ENCODE data around the gene IFNL2.

Gene IFNL2

DNA sequence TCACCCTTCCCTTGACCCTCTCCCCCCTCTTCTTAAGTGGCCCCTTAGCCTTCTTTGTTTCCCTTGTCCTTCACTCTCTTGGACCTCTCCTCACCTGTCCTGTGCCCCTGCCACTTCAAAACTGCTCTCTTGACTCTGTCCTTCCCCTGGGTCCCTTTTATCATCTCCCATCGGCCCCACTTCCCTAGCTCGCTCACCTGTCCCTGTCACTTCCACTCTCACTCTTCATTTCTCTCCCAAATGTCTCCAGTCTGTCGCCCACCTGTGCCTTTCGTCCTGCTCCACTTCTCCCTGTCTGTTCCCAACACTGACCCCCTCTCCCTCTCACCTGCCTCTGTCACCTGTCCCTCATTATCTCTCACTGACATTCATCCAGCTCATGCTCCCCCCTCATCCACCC lies 28.7 kb downstream of the IFNL2 start:
- TF ChIP-seq TAF1 (IDR thresholded peaks at IDR 0.05; ENCODE audit: low read depth) = no peak
- no peak for TF ChIP-seq TCF12 (IDR thresholded peaks at IDR 0.05; ENCODE audit: low read depth)

DNA sequence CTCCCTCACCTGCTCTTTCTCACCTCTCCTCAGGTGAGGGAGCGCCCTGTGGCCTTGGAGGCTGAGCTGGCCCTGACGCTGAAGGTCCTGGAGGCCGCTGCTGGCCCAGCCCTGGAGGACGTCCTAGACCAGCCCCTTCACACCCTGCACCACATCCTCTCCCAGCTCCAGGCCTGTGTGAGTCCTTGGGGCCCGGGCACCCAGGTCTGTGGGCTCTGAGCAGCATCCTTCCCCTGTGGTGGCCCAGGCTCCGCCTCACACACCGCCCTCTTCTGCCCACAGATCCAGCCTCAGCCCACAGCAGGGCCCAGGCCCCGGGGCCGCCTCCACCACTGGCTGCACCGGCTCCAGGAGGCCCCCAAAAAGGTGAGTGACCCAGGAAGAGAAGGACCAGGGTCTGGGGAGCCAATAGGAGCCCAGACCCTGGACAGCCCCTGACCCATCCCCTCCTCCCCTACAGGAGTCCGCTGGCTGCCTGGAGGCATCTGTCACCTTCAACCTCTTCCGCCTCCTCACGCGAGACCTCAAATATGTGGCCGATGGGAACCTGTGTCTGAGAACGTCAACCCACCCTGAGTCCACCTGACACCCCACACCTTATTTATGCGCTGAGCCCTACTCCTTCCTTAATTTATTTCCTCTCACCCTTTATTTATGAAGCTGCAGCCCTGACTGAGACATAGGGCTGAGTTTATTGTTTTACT lies 29.9 kb downstream of the IFNL2 start:
- TF ChIP-seq RAD21 (IDR thresholded peaks at IDR 0.05; ENCODE audit: low read depth) (no peak), EGR1 (IDR thresholded peaks at IDR 0.05) (no peak), TCF12 (IDR thresholded peaks at IDR 0.05; ENCODE audit: low read depth) (no peak), YY1 (IDR thresholded peaks at IDR 0.05; ENCODE audit: low read depth) (no peak), FOXM1 (IDR thresholded peaks at IDR 0.05; ENCODE audit: borderline replicate concordance, low read depth) (no peak), TEAD4 (IDR thresholded peaks at IDR 0.05) (no peak), TAF1 (IDR thresholded peaks at IDR 0.05; ENCODE audit: low read depth) (no peak), CREB1 (IDR thresholded peaks at IDR 0.05; ENCODE audit: low read depth) (no peak)
- TF ChIP-seq, protein P1, sequence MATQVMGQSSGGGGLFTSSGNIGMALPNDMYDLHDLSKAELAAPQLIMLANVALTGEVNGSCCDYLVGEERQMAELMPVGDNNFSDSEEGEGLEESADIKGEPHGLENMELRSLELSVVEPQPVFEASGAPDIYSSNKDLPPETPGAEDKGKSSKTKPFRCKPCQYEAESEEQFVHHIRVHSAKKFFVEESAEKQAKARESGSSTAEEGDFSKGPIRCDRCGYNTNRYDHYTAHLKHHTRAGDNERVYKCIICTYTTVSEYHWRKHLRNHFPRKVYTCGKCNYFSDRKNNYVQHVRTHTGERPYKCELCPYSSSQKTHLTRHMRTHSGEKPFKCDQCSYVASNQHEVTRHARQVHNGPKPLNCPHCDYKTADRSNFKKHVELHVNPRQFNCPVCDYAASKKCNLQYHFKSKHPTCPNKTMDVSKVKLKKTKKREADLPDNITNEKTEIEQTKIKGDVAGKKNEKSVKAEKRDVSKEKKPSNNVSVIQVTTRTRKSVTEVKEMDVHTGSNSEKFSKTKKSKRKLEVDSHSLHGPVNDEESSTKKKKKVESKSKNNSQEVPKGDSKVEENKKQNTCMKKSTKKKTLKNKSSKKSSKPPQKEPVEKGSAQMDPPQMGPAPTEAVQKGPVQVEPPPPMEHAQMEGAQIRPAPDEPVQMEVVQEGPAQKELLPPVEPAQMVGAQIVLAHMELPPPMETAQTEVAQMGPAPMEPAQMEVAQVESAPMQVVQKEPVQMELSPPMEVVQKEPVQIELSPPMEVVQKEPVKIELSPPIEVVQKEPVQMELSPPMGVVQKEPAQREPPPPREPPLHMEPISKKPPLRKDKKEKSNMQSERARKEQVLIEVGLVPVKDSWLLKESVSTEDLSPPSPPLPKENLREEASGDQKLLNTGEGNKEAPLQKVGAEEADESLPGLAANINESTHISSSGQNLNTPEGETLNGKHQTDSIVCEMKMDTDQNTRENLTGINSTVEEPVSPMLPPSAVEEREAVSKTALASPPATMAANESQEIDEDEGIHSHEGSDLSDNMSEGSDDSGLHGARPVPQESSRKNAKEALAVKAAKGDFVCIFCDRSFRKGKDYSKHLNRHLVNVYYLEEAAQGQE (IDR thresholded peaks at IDR 0.05; ENCODE audit: low read depth) = no peak
- TF ChIP-seq, protein P2, sequence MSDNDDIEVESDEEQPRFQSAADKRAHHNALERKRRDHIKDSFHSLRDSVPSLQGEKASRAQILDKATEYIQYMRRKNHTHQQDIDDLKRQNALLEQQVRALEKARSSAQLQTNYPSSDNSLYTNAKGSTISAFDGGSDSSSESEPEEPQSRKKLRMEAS (IDR thresholded peaks at IDR 0.05) = no peak

DNA sequence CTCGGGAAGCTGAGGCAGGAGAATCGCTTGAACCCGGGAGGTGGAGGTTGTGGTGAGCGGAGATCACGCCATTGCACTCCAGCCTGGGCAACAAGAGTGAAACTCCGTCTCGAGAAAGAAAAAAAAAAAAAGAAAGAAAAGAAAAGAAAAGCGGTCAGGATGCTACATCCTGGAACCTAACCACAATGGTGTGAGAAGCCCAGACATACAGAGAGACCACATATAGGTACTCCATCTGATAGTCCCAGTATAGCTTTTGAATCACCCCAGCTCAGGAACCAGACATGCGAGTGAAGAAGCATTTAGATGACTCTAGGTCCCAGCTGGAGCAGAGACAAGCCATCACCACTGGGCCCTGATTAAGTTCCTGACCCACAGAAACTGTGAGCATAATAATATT lies 31.2 kb downstream of the IFNL2 start:
- TF ChIP-seq FOXM1 (IDR thresholded peaks at IDR 0.05; ENCODE audit: borderline replicate concordance, low read depth) (no peak), TAF1 (IDR thresholded peaks at IDR 0.05; ENCODE audit: low read depth) (no peak), YY1 (IDR thresholded peaks at IDR 0.05; ENCODE audit: low read depth) (no peak), RAD21 (IDR thresholded peaks at IDR 0.05; ENCODE audit: low read depth) (no peak), TCF12 (IDR thresholded peaks at IDR 0.05; ENCODE audit: low read depth) (no peak), CREB1 (IDR thresholded peaks at IDR 0.05; ENCODE audit: low read depth) (no peak), TEAD4 (IDR thresholded peaks at IDR 0.05) (no peak), ZBTB7A (IDR thresholded peaks at IDR 0.05; ENCODE audit: low read depth) (no peak), EGR1 (IDR thresholded peaks at IDR 0.05) (no peak)

DNA sequence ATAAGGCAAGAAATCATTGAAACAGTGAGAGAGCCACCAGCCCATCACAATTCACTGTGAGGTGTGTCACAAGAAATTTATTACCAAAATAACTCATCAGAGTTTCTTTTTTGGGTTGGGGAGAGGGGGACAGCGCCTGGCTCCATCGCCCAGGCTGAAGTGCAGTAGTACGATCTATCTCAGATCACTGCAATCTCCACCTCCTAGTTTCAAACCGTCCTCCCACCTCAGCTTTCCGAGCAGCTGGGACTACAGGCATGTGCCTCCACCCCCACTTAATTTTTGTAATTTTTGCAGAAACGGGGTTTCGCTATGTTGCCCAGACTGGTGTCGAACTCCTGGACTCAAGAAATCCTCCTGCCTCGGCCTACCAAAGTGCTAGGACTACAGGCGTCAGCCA lies 31.6 kb downstream of the IFNL2 start:
- TF ChIP-seq EGR1 (IDR thresholded peaks at IDR 0.05) = no peak
- TF ChIP-seq FOXM1 (IDR thresholded peaks at IDR 0.05; ENCODE audit: borderline replicate concordance, low read depth) = no peak
- TF ChIP-seq TCF12 (IDR thresholded peaks at IDR 0.05; ENCODE audit: low read depth) = no peak
- TF ChIP-seq, protein P3, sequence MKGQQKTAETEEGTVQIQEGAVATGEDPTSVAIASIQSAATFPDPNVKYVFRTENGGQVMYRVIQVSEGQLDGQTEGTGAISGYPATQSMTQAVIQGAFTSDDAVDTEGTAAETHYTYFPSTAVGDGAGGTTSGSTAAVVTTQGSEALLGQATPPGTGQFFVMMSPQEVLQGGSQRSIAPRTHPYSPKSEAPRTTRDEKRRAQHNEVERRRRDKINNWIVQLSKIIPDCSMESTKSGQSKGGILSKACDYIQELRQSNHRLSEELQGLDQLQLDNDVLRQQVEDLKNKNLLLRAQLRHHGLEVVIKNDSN (IDR thresholded peaks at IDR 0.05) = no peak
- TF ChIP-seq EP300 (IDR thresholded peaks at IDR 0.05; ENCODE audit: borderline replicate concordance) = no peak

DNA sequence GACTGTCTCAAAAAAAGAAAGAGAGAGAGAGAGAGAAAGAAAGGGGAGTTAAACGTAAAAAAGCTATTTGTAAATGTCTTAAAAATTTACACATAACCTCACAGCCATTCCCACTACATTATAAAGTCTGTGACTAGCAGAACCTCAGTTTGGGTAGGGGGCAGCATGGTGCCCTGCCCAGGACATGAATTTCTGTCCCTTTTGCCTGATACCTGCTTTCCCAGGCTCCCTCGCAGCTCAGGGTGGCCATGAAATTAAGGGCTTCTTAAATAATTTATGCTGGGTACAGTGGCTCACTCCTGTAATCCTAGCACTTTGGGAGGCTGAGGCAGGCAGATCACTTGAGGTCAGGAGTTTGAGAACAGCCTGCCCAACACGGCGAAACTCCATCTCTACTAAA lies 32.8 kb downstream of the IFNL2 start:
- TF ChIP-seq TEAD4 (IDR thresholded peaks at IDR 0.05) = no peak
- no peak for TF ChIP-seq RAD21 (IDR thresholded peaks at IDR 0.05; ENCODE audit: low read depth)
- no peak for TF ChIP-seq TAF1 (IDR thresholded peaks at IDR 0.05; ENCODE audit: low read depth)
- no peak for TF ChIP-seq YY1 (IDR thresholded peaks at IDR 0.05; ENCODE audit: low read depth)
- TF ChIP-seq NFIC (IDR thresholded peaks at IDR 0.05) = no peak
- no peak for TF ChIP-seq CEBPB (IDR thresholded peaks at IDR 0.05)
- no peak for TF ChIP-seq FOXM1 (IDR thresholded peaks at IDR 0.05; ENCODE audit: borderline replicate concordance, low read depth)
- TF ChIP-seq EGR1 (IDR thresholded peaks at IDR 0.05) = no peak
- no peak for TF ChIP-seq EP300 (IDR thresholded peaks at IDR 0.05; ENCODE audit: borderline replicate concordance)
- no peak for TF ChIP-seq CREB1 (IDR thresholded peaks at IDR 0.05; ENCODE audit: low read depth)
- no peak for TF ChIP-seq ZBTB7A (IDR thresholded peaks at IDR 0.05; ENCODE audit: low read depth)
- TF ChIP-seq, protein P3 (IDR thresholded peaks at IDR 0.05) = no peak
- TF ChIP-seq, protein P1 (IDR thresholded peaks at IDR 0.05; ENCODE audit: low read depth) = no peak
- TF ChIP-seq, protein P2 (IDR thresholded peaks at IDR 0.05) = no peak
- no peak for TF ChIP-seq TCF12 (IDR thresholded peaks at IDR 0.05; ENCODE audit: low read depth)

DNA sequence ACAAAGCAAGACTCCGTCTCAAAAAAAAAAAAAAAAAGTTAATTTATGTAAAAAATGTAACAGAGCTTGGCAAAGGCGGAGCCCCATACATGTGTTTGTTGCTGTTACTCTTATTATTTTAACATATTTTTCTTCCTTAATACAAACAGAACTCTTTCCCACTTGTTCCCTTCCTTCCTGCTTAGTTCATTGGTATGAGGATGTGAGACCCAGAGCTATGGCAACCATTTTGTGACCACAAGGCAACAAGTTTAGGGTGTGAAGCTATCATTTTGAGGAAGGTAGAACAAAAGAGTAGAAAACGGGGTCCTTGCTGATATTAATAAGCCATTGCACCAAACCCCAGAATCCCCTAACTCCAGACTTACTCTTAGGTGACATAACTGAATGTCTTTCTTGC lies 33.4 kb downstream of the IFNL2 start:
- TF ChIP-seq TAF1 (IDR thresholded peaks at IDR 0.05; ENCODE audit: low read depth) = no peak
- TF ChIP-seq, protein P1 (IDR thresholded peaks at IDR 0.05; ENCODE audit: low read depth) = no peak
- no peak for TF ChIP-seq CREB1 (IDR thresholded peaks at IDR 0.05; ENCODE audit: low read depth)
- no peak for TF ChIP-seq YY1 (IDR thresholded peaks at IDR 0.05; ENCODE audit: low read depth)
- TF ChIP-seq EP300 (IDR thresholded peaks at IDR 0.05; ENCODE audit: borderline replicate concordance) = no peak
- TF ChIP-seq, protein P2 (IDR thresholded peaks at IDR 0.05) = no peak
- no peak for TF ChIP-seq TCF12 (IDR thresholded peaks at IDR 0.05; ENCODE audit: low read depth)
- no peak for TF ChIP-seq RAD21 (IDR thresholded peaks at IDR 0.05; ENCODE audit: low read depth)
- TF ChIP-seq TEAD4 (IDR thresholded peaks at IDR 0.05) = no peak
- TF ChIP-seq CEBPB (IDR thresholded peaks at IDR 0.05) = no peak
- TF ChIP-seq FOXM1 (IDR thresholded peaks at IDR 0.05; ENCODE audit: borderline replicate concordance, low read depth) = no peak
- TF ChIP-seq, protein P3 (IDR thresholded peaks at IDR 0.05) = no peak
- no peak for TF ChIP-seq EGR1 (IDR thresholded peaks at IDR 0.05)
- TF ChIP-seq ZBTB7A (IDR thresholded peaks at IDR 0.05; ENCODE audit: low read depth) = no peak
- no peak for TF ChIP-seq NFIC (IDR thresholded peaks at IDR 0.05)

Measured in Ishikawa (cell line).